Stimulated activated CD4-positive, alpha-beta T cell treated with anti-CD3 and anti-CD28 coated beads, TNF-alpha, amount 100 ng/mL, for 4 hours (primary cell): ENCODE measurements around the gene KRTAP3-1.
"Not testable (repeated sequence)": the region's sequence is repeated elsewhere in the genome, so short reads cannot be mapped to it uniquely, and the experiment has no call there.

Experiments
- DNase-seq, 3 experiments: peaks; one replicate each; pipeline ENCODE4 v3.0.0-alpha.2; 2020; ENCODE audit warnings: low read depth in 3 of 3

KRTAP3-1 gene

DNA sequence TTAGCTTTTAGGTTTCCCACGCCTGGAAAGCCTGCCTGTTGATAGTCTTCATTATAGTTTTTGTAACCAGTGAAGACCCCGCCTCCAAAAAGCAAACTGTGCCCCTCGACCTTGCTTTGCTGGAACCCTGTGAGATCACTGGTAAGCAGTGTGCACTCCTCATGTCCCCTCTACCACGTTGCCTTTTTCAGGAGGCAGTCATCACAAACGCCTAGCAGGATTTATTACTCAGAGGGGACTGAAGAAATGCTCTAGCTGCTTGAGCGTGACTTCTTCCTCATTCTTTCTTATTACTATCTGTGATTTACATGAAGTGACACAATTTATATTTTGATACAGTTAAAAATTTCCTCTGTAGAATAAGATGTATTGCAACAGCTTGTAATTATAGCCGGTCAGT lies 6.5 kb upstream of the KRTAP3-1 start:
- DNase-seq, result no peak

DNA sequence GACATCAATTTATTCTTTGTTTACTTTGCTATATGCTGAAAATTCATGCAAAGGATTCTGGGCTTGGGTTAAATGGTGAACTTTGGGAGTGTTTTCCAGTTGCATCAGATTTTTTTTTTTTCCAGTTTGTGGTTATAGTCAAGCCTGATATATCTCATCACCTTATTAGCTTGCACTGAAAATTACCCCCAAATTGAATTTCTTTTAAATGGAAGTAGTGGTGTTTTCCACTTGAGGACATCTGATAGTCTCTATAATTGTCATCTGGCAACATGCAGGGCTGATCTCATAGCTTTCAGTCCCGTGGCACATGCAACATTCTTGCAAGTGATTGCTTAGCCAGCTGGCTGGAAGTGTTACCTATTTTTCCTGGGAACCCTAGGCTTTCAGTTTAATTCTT lies 4.7 kb upstream of the KRTAP3-1 start:
- no peak for DNase-seq

DNA sequence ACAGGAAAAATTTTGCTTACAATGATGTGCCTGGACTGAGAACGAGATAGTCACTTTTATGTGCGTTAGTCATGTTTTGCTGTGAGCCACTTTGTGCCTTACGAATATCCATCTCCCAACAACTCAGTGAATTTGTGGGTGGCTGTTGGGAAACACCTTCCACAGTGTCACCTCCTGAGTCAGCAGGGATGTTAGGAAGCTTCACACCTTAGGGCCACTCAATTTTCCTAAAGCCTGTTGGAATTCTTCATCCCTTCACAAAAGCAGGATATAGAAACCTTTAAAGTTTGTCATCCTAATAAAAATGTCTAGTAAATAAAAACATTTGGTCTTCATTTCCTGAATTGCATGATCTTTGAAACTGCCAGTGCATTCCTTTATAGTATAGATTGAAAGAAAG lies 4.3 kb upstream of the KRTAP3-1 start:
- DNase-seq, result no peak

DNA sequence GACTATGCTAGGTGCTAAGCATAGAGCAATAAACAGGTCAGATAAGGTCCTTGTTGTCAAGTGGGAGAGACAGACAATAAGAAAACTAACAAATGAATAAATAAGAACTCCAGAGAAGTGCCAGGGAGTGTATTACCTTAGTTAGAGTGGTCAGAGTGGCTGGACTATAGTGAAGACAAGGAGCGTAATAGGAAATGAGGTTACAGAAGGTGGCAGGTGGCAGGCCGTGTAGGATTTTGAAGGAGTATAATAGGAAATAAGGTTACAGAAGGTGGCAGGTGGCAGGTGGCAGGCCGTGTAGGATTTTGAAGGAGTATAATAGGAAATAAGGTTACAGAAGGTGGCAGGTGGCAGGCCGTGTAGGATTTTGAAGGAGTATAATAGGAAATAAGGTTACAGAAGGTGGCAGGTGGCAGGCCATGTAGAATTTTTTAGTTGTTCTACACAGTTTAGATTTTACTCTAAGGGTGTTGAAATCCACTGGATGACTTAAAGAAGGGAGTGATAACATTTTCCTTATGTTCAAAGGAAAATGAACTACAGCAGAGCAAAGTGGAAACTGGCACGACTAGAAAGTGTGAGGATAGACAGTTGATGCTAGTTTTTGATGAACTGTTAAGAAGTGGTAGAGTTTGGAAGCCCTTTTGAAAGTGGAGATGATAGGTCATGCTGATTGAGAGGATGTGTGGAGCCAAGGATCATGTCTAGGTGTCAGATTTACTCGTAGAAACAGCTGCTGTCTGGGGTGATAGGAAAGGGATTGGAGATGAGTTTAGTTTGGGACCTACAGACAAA lies 3.6 kb upstream of the KRTAP3-1 start:
- no peak for DNase-seq

DNA sequence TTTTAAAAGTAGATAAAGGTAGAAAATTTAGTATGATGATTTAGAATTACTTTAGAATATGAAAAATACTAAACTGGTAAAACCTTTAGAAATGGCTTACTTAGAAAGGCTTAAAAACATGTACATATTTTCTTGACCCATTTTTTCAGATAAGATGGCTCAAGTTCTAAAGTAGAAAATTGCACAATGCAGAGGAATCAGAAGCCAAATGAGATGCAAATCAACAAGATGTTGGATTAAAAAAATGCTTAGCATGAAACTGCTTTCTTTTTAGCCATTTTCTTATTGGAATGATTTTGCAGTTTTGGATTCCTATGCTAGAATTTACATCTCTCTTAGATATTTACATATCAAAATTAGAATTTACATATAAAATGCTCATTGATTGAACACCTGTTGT lies 1.5 kb upstream of the KRTAP3-1 start:
- no peak for DNase-seq

DNA sequence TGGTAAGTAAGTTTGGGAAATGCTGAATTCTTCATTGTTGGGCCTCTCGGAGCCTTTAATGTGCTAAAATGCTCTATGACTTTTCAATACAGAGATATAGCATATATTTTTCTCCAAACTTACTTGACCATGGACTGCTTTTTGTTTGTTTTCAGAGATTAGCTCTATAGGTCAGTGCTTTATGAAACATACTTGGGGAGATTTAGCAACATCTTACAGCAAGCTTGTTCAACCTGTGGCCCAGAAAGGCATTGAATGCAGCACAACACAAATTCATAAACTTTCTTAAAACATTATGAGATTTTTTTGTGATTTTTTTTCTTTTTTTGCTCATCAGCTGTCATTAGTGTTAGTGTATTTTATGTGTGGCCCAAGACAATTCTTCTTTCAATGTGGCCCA lies 1.0 kb upstream of the KRTAP3-1 start:
- DNase-seq, result no peak

DNA sequence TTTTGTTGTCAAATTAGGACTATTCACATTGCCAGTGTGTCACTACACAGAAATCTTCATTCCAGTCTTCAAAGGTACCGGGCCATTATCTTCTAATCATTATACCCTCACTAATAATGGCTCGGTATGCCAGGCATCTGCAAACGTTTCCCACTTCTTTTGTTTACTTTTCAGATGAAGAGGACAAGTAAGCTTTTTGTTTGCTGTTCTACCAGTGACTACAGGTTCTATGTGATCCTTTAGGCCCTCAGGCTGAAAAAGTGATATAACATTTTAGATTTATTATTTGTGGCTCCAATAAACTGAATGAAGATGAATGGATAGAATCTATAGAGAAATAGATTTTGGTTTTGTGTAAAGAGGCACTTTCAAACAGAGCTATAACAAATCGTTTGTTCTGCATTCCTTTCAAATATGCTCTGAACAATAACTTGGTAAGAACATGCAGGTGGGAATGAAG lies 403 bp upstream of the KRTAP3-1 start:
- DNase-seq, result no peak

DNA sequence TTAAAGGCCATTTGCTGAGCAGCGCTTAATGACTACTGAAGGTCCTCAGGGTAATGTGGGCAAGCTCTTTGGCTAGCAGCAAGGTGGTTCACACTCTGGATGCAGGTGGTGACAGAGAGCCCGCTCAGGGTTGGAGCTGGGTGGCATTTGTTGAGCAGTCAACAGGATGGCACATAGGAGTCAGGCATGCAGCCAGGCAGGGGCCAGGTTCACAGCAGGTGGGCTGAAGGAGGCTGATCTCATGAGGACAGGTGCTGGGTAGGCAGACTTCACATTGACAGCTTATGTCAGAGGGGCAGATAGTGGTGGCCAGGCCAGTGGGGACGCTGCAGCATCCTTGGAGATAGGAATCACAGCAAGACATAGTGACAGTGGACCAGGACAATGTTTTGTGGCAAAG lies 4.5 kb downstream of the KRTAP3-1 start:
- no peak for DNase-seq

DNA sequence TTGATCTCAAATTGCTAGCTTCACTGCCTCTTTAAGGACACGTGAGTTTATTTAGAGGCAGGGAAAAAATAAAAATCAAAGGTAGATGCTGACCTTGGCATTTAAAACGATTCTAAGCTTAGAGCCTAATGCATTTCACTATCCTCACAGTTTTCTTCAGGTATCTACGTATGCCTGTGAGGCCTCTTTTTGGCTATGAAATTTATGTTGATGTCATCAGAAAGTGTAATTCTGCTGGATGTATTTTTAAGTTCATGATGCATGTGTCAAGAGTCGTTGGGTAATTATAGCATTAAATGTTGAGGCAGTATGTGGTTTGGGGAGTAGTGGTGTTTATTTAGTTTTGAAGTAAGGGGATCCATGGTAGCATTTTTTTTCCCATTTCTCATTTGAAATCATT lies 5.0 kb downstream of the KRTAP3-1 start:
- no peak for DNase-seq

DNA sequence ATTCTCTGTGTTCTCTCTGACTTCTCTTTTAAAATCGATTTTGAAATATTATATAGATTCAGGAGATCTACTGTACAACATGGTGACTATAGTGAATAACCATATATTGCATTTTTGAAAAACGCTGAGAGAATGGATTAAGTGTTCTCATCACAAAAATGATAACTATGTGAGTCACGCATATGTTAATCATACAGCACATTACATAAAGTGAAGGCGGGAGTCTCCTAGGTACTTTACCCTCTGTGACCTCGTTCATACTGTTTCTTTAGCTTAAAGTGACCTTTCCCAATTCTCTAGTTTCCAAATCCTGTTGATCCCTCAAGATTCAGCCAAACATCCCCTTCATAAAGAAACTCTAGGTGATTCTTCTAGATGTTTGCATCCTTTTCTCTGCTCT lies 6.1 kb downstream of the KRTAP3-1 start:
- no peak for DNase-seq

DNA sequence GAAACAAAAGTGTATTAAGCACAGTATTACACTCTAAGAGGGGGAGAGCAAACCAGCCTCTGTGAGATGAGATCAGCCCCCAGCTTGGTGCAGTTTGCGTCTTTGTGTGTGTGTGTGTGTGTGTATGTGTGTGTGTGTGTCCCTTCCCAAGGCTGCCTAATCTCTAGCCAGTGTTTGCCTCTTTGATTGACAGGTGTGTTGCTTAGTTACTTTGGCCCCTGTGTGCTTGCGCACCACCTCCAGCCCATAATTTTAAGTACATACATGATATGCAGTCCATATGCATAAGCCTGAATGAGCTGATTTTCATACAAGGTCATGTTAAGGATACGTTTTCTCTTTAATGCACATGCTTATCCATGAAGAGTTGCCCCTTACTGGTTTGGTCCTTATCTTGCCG lies 7.1 kb downstream of the KRTAP3-1 start:
- DNase-seq, result no peak

DNA sequence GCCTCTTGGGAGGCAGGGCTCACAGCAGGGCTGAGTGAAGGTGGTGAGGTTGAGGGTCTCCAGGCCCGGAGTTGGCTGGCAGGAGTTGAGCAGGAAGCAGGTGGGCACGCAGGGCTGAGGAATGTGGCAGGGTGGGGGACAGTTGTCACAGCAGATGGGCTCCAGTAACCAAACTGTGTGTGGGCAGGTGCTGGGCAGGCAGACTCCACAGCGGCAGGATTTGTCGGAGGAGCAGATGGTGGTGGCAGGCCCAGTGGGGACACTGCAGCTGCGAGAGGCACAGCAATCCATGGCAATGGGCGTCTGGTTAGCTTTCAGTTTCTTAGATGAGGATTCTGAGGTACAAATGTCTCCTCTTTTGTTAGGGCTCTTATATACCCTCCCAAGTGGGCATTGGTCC lies 9.4 kb downstream of the KRTAP3-1 start, which contains the start of gene KRTAP3-2:
Gene KRTAP3-2, minus strand, starts transcription at position 344 of the 400 bp plus-strand sequence. Its CDS starts 53 bp downstream, at position 291.
- DNase-seq, result not testable (repeated sequence)

DNA sequence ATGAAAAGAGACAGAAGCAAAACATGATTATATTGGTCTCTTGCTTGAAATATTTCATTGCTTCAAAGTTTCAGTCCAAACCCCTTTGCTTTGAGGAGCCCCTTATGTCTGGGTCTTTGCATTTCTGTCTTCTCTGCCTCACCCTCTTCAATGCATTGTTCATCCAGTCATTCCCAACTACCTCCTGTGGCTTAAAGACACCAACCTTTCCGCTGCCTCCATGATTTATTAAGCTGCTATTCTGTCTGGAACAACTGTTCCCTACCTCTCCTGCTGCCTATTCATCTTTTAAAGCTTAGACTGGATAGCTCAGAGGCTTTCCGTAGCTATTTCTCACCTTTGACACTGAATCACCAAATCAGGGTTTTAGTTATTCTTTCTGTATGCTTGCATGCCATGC lies 11.6 kb downstream of the KRTAP3-1 start:
- no peak for DNase-seq

DNA sequence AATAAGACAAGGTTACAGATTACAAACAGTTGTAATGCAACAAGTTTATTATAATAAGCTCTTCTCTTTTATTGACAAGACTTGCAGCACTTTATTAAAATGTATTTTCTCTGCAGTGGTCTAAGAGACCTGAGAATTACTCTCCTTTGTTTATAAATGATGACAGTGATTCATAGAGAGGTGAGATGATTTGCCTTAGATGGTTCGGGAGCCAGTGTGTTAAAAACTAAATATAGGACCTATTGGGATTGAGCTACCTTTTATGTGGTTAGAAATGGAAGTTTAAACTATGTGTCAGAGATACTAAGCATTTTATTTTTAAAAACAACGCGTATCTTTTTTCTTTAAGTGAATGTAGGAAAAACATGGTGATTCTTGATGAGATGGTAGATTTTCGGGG lies 12.1 kb downstream of the KRTAP3-1 start:
- no peak for DNase-seq

DNA sequence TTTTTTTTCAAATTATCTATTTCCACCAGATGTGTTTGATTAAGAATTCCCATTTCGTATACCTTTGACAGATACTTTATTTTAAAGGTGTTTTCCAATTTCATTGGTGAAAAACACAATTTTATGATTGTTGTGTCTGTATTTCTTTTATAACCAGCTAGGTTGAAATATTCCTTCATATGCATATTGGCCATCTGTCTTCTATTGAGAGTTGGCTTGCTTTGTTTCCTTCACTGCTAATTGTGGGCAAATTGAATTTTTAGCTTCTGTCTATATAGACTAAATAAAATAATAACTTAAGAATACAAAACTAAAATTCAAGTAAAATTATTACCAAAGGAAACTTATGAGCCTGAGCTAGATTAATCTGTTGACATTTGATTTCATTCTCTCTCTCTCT lies 13.8 kb downstream of the KRTAP3-1 start:
- no peak for DNase-seq

DNA sequence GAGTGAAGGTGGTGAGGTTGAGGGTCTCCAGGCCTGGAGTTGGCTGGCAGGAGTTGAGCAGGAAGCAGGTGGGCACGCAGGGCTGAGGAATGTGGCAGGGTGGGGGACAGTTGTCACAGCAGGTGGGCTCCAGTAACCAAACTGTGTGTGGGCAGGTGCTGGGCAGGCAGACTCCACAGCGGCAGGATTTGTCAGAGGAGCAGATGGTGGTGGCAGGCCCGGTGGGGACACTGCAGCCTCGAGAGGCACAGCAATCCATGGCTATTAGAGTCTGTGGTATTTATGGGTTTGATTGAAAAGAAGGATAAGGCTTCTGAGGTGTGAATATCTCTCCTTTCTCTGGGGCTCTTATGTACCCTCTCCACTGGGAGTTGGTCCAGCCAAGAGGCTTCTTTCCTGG lies 15.1 kb downstream of the KRTAP3-1 start, which contains the start of gene KRTAP3-3:
Gene KRTAP3-3, minus strand, starts transcription at position 326 of the 400 bp plus-strand sequence. Its CDS starts 67 bp downstream, at position 259.
- no peak for DNase-seq

DNA sequence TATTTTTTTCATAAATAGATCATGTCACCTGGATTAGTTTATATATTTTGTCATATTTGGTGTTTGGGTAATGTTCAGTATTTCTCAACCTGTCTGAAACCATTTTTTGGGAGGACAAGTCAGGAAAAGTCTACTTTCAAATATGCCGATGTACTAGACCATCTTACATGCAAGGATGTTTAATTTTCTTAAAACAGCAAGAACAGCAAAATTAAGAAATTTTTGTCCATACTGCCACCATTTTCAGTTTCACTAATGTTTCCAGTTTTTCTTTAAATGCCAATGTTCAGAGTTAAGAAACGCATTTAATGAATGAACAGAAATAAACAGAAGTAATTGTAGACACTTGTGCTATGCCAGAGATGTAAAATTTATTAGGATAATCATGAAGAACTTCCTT lies 15.8 kb downstream of the KRTAP3-1 start:
- DNase-seq, result no peak

DNA sequence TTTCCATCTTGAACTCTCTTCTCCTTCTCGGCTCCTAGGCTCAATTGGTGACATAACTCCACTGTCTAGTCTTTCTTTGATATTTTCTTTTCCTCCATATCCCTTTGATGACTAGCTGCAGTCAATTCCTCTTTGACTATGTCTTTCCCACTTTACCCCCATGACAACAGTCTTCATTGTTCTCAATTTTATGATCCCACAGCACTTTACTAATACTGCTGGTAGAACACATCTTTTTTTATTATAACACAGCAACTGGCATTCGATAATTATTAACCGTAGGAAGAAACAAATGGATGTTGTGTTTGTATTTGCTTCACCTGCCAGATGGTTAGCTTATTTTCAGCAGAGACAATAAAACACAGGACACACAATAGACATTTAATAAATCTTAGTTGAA lies 16.3 kb downstream of the KRTAP3-1 start:
- DNase-seq, result no peak

DNA sequence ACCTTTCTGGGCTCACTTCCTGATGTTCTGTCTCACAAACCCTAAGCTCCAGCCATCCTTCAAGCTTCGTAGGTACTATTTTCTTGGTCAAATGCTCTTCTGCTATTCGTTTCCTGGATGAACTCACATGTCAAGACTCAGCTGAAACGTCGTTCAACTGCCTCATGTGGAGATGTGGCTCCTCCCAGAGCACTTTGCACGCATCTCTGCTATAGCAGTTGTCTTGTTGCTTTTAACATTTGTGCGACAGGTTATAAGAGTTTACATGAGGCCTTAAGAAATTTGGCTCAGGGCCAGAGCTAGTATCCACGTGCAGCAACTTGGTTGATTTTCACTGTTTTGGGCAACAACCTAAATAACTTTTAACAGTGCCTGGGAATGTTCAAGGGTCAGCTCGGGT lies 22.0 kb downstream of the KRTAP3-1 start:
- no peak for DNase-seq

DNA sequence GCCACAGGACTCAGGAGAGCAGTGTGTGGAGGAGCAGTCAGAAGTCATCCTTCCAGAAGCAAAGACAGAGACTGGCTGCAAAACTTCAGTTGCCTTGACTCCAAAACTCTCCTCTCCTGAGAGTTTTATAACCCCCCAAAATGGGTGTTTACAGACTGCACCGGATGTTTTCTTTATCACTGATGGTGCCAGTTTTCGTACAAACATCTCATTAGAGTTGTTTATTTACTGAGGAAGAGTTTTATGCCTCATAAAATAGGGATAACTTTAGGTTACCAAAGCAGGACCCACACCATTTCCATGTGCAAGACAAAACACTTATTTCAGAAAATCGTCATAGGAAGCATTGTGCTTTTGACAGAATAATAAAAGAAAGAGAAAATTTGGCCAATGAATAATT lies 24.7 kb downstream of the KRTAP3-1 start, which contains the start of gene KRT40:
Gene KRT40, minus strand, starts transcription at position 101 of the 400 bp plus-strand sequence. Its CDS starts 53 bp downstream, at position 48.
- no peak for DNase-seq

DNA sequence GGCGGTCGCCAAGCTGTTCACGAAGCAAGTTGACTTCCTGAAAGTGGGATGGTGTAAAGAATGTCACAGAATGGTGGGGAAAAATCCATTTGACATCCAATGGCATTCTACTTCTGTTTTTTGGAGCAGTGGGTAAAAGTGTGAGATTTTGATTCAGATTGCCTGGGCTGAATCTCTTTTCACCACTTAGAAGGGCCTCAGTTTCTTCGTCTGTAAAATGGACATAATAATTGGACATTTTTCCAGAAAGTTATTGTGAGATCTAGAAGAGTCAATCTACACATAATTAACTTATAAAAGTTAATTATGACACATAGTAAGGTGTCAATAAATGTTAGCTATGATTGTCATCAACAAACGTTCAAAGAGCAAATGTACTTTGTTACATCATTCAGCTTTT lies 27.8 kb downstream of the KRTAP3-1 start:
- no peak for DNase-seq

DNA sequence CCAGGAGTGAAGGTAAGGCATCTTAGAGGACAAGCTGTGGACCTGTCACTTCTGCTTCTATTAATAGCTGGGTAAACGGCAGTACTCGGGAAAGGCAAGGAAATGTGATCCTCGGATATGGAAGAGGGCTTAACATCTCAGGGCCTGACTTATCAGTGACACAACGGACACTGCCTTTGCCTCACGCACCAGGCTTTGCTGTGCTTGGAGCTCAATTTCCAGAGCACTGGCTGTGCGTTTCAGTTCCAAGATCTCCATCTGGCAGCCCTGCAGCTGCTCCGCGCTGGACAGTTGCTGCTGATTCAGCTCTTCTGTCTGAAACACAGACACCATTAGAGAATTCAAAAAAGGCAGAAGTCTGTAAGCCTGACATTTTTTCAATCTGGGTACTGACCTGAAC lies 28.3 kb downstream of the KRTAP3-1 start:
- no peak for DNase-seq

DNA sequence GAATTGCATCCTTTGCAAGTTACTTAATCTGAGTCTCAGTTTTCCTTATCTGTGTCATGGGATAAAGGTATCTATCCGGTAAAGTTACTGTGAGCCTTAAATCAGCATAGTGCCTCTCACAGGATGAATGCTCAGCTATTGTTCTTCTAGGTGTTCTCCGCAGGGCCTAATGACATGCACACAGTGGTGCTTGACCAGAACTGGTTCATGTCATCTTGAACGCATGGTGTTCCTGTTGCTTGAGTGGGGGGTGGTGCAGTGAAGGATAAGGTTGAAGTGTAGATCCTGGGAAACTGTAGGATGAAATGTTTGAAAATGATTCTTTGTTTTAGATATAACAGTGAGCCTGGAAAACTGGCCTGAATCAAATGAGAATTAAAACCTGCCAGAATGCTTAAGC lies 28.8 kb downstream of the KRTAP3-1 start:
- DNase-seq, result no peak
